ENCODE data around the gene SLC26A6. TPM values are rescaled to one million over a fixed set of nuclear protein-coding genes. Genes with fewer than 3 reads are reported as not detected.
A peak's percentile ranks its signal among the peaks of the same experiment; 100 is the strongest.

Gene SLC26A6
- total RNA-seq = 10 to 100 TPM; 44.9 to 59.0 TPM

- H3K4me1 Mint-ChIP-seq = peaks cover 20% of the 10 kb centered on the region
- CTCF ChIA-PET = interaction anchor here (0.7 to 4.3 kb wide), 23 partner anchors 8 to 1034 kb away, joined by 3 to 40 read pairs (median 4); partner anchors contain the start of genes CELSR3, NCKIPSD, PFKFB4 and UQCRC1
- peak; percentile 96 for DNase-seq
- H3K9me3 Mint-ChIP-seq (ENCODE audit: low read depth) = no peaks in the 10 kb centered on the region
- peaks cover 5% of the 10 kb centered on the region for H3K36me3 Mint-ChIP-seq
- H3K27ac Mint-ChIP-seq = peak within 1 kb of the TSS; percentile 88
- ATAC-seq = peak; percentile 96
- no peaks in the 10 kb centered on the region for H3K27me3 Mint-ChIP-seq
- H3K4me3 Mint-ChIP-seq = peak within 1 kb of the TSS; percentile 85
Measured at GRCh38 chr3:48635222-48636021, at the start of gene SLC26A6. SLC26A6 (minus strand) TSS chr3:48635461; CDS start chr3:48635393, 68 bp downstream.

- no peaks in the 10 kb centered on the region for H3K9me3 Mint-ChIP-seq (ENCODE audit: low read depth)
- H3K4me3 Mint-ChIP-seq = peak overlapping the region; percentile 90
- H3K36me3 Mint-ChIP-seq = peaks cover 28% of the 10 kb centered on the region
- CTCF ChIA-PET = interaction anchor here (0.7 to 1.5 kb wide), 15 partner anchors 11 to 374 kb away, joined by 3 to 7 read pairs (median 3); partner anchors contain the start of genes CELSR3, IP6K2, NDUFAF3 and UQCRC1
- no peaks in the 10 kb centered on the region for H3K27me3 Mint-ChIP-seq
- DNase-seq (no peak), ATAC-seq (no peak)
- H3K4me1 Mint-ChIP-seq = peaks cover 23% of the 10 kb centered on the region
- H3K27ac Mint-ChIP-seq = peak overlapping the region; percentile 67
Measured at GRCh38 chr3:48684480-48685143, 49.4 kb upstream of the SLC26A6 start.

- ATAC-seq = no peak
- Mint-ChIP-seq H3K9me3 (ENCODE audit: low read depth) (no peaks in the 10 kb centered on the region), H3K27me3 (no peaks in the 10 kb centered on the region), H3K4me1 (peaks cover 23% of the 10 kb centered on the region), H3K4me3 (peak overlapping the region; percentile 36), H3K27ac (peak overlapping the region; percentile 17), H3K36me3 (peaks cover 28% of the 10 kb centered on the region)
- DNase-seq = no peak
- CTCF ChIA-PET = interaction anchor here (0.8 to 1.5 kb wide), 11 partner anchors 12 to 373 kb away, joined by 3 to 9 read pairs (median 4); partner anchors contain the start of gene CELSR3
Measured at GRCh38 chr3:48684054-48684349, 48.7 kb upstream of the SLC26A6 start.

- ATAC-seq = no peak
- no peaks in the 10 kb centered on the region for H3K27me3 Mint-ChIP-seq
- H3K4me1 Mint-ChIP-seq = peaks cover 23% of the 10 kb centered on the region
- H3K4me3 Mint-ChIP-seq = no peak overlapping the region
- CTCF ChIA-PET = interaction anchor here (0.9 to 1.1 kb wide), 2 partner anchors 18 to 19 kb away, joined by 3 to 9 read pairs; no protein-coding TSS in a partner anchor
- H3K9me3 Mint-ChIP-seq (ENCODE audit: low read depth) = no peaks in the 10 kb centered on the region
- DNase-seq = no peak
- H3K27ac Mint-ChIP-seq = no peak overlapping the region
- peaks cover 28% of the 10 kb centered on the region for H3K36me3 Mint-ChIP-seq
Measured at GRCh38 chr3:48682786-48683185, 47.5 kb upstream of the SLC26A6 start.

GRCh38 chr3:48681974-48682610 lies 46.8 kb upstream of the SLC26A6 start:
- ATAC-seq (no peak), DNase-seq (no peak)
- CTCF ChIA-PET = interaction anchor here (0.9 kb wide), 1 partner anchor 18 kb away, joined by 3 read pairs; no protein-coding TSS in a partner anchor
- Mint-ChIP-seq H3K27ac (no peak overlapping the region), H3K36me3 (peaks cover 30% of the 10 kb centered on the region), H3K27me3 (no peaks in the 10 kb centered on the region), H3K9me3 (ENCODE audit: low read depth) (no peaks in the 10 kb centered on the region), H3K4me3 (no peak overlapping the region), H3K4me1 (peaks cover 23% of the 10 kb centered on the region)

GRCh38 chr3:48681541-48681880 lies 46.2 kb upstream of the SLC26A6 start:
- DNase-seq (no peak), ATAC-seq (no peak)
- no peaks in the 10 kb centered on the region for H3K9me3 Mint-ChIP-seq (ENCODE audit: low read depth)
- H3K27ac Mint-ChIP-seq = no peak overlapping the region
- H3K4me1 Mint-ChIP-seq = peaks cover 21% of the 10 kb centered on the region
- H3K36me3 Mint-ChIP-seq = peaks cover 30% of the 10 kb centered on the region
- no peak overlapping the region for H3K4me3 Mint-ChIP-seq
- H3K27me3 Mint-ChIP-seq = no peaks in the 10 kb centered on the region
- CTCF ChIA-PET = no interaction called here

GRCh38 chr3:48680811-48681540 lies 45.7 kb upstream of the SLC26A6 start:
- Mint-ChIP-seq H3K9me3 (ENCODE audit: low read depth) (no peaks in the 10 kb centered on the region), H3K27ac (no peak overlapping the region), H3K36me3 (peaks cover 32% of the 10 kb centered on the region), H3K27me3 (no peaks in the 10 kb centered on the region), H3K4me1 (peaks cover 18% of the 10 kb centered on the region), H3K4me3 (no peak overlapping the region)
- CTCF ChIA-PET = no interaction called here
- ATAC-seq (no peak), DNase-seq (no peak)

- Mint-ChIP-seq H3K4me3 (no peak overlapping the region), H3K36me3 (peaks cover 37% of the 10 kb centered on the region), H3K27ac (no peak overlapping the region), H3K9me3 (ENCODE audit: low read depth) (no peaks in the 10 kb centered on the region), H3K27me3 (no peaks in the 10 kb centered on the region), H3K4me1 (peaks cover 15% of the 10 kb centered on the region)
- CTCF ChIA-PET = no interaction called here
- DNase-seq (no peak), ATAC-seq (no peak)
Measured at GRCh38 chr3:48679411-48680391, 44.4 kb upstream of the SLC26A6 start.

GRCh38 chr3:48678566-48679380 lies 43.5 kb upstream of the SLC26A6 start:
- Mint-ChIP-seq H3K4me3 (no peak overlapping the region), H3K27ac (no peak overlapping the region), H3K4me1 (peaks cover 6% of the 10 kb centered on the region), H3K9me3 (ENCODE audit: low read depth) (no peaks in the 10 kb centered on the region), H3K27me3 (no peaks in the 10 kb centered on the region), H3K36me3 (peaks cover 37% of the 10 kb centered on the region)
- DNase-seq (no peak), ATAC-seq (no peak)
- CTCF ChIA-PET = no interaction called here

GRCh38 chr3:48678056-48678455 lies 42.8 kb upstream of the SLC26A6 start:
- ATAC-seq = no peak
- no peak for DNase-seq
- CTCF ChIA-PET = interaction anchor here (1.1 to 1.5 kb wide), 2 partner anchors 8 to 14 kb away, joined by 4 read pairs; partner anchors contain the start of gene NCKIPSD
- Mint-ChIP-seq H3K27ac (no peak overlapping the region), H3K36me3 (peaks cover 37% of the 10 kb centered on the region), H3K27me3 (no peaks in the 10 kb centered on the region), H3K4me1 (no peaks in the 10 kb centered on the region), H3K9me3 (ENCODE audit: low read depth) (no peaks in the 10 kb centered on the region), H3K4me3 (no peak overlapping the region)

- Mint-ChIP-seq H3K36me3 (peaks cover 34% of the 10 kb centered on the region), H3K4me3 (no peak overlapping the region), H3K4me1 (no peaks in the 10 kb centered on the region), H3K9me3 (ENCODE audit: low read depth) (no peaks in the 10 kb centered on the region), H3K27me3 (no peaks in the 10 kb centered on the region), H3K27ac (no peak overlapping the region)
- ATAC-seq = no peak
- DNase-seq = no peak
- CTCF ChIA-PET = interaction anchor here (0.7 to 1.9 kb wide), 4 partner anchors 11 to 278 kb away, joined by 3 to 8 read pairs (median 4); partner anchors contain the start of genes NCKIPSD and SLC26A6
Measured at GRCh38 chr3:48674505-48674904, 39.2 kb upstream of the SLC26A6 start.

Measured in activated CD8-positive, alpha-beta memory T cell treated with anti-CD3 and anti-CD28 coated beads, Interleukin-2, amount 10 ng/mL, durations not matched to agents 7 days and 5 days (primary cell).